Measurements from ENCODE around the gene SSH2. TPM values are rescaled to one million over a fixed set of nuclear protein-coding genes. Genes with fewer than 3 reads are reported as not detected.

SSH2 gene
- total RNA-seq, 1 experiment from 2014 or later, result 45.1 TPM

DNA sequence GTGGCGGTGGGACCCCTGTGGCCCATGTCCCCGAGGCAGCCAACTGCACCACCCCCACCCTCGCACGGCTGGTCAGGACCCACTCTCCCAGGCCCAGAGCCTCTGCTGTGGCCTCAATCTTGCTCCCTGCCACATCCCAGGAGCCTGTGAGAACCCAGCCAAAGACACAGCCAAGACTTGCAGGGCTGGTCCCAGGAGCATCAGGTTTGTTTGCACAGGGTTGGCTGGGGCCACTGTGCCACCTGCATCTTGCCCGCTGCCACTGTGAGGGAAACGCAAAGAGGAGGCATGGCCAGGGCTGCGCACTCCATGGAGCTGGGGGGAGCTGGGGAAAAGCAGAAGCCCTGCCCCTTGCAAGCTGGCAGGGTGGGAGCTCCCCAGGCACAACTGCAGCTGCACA lies 92.5 kb downstream of the SSH2 start:
- Histone ChIP-seq H3K9me3 (ENCODE audit: insufficient read depth, low read depth) (no peaks in the 10 kb centered on the region), H3K79me2 (ENCODE audit: low read depth) (no peaks in the 10 kb centered on the region), H3F3A (ENCODE audit: insufficient read depth, low read depth) (no peaks in the 10 kb centered on the region), H3K9me2 (ENCODE audit: insufficient read depth) (no peaks in the 10 kb centered on the region), H2AFZ (no peak overlapping the region), H3K27me3 (ENCODE audit: insufficient read depth, low read depth) (no peaks in the 10 kb centered on the region), H3K4me3 (no peak overlapping the region), H3K4me1 (replicated peaks; ENCODE audit: insufficient read depth) (peaks cover 17% of the 10 kb centered on the region; the same call in 1 of the 2 replicates), H3K27ac (no peak overlapping the region), H3K4me2 (no peak overlapping the region), H4K20me1 (ENCODE audit: insufficient read depth) (no peaks in the 10 kb centered on the region), H3K36me3 (ENCODE audit: low read depth) (no peaks in the 10 kb centered on the region)
- TF ChIP-seq EZH2 (IDR thresholded peaks at IDR 0.05; ENCODE audit: low read depth), result no peak
- TF ChIP-seq, protein P1, sequence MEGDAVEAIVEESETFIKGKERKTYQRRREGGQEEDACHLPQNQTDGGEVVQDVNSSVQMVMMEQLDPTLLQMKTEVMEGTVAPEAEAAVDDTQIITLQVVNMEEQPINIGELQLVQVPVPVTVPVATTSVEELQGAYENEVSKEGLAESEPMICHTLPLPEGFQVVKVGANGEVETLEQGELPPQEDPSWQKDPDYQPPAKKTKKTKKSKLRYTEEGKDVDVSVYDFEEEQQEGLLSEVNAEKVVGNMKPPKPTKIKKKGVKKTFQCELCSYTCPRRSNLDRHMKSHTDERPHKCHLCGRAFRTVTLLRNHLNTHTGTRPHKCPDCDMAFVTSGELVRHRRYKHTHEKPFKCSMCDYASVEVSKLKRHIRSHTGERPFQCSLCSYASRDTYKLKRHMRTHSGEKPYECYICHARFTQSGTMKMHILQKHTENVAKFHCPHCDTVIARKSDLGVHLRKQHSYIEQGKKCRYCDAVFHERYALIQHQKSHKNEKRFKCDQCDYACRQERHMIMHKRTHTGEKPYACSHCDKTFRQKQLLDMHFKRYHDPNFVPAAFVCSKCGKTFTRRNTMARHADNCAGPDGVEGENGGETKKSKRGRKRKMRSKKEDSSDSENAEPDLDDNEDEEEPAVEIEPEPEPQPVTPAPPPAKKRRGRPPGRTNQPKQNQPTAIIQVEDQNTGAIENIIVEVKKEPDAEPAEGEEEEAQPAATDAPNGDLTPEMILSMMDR (conservative IDR thresholded peaks at IDR 0.05), result no peak
- intact Hi-C loops (cut with micrococcal nuclease; ENCODE audit: unreplicated experiment), result no loop called here
- DNase-seq, result no peak
- POLR2A ChIA-PET (ENCODE audit: unreplicated experiment), result no interaction called here
- CTCF ChIA-PET, result interaction anchor here (0.6 kb wide), 1 partner anchor 1048 kb away, joined by 6 read pairs; no protein-coding TSS in a partner anchor
- no TSS peak for BruUV-seq (replicated peaks)

DNA sequence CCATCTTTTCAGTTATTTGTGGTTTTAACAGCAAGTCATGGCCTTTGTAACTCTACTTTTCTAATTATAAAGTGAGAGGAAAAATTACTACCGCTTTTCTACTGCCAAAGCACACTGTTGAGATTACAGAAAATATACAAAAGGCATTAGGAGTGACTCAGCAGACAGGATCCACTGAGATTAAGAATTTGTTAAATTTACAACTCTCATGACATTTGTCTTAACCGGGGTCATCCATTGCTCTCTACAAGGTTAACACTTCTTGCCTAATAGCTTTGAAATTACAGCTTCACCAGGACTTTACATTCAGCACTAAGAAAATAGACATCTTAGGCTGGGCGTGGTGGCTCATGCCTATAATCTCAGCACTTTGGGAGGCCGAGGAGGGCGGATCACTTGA lies 93.4 kb downstream of the SSH2 start:
- Histone ChIP-seq H3K27me3 (ENCODE audit: insufficient read depth, low read depth) (no peaks in the 10 kb centered on the region), H3K27ac (no peak overlapping the region), H3F3A (ENCODE audit: insufficient read depth, low read depth) (no peaks in the 10 kb centered on the region), H3K9me2 (ENCODE audit: insufficient read depth) (no peaks in the 10 kb centered on the region), H3K4me1 (replicated peaks; ENCODE audit: insufficient read depth) (peaks cover 17% of the 10 kb centered on the region; the same call in 1 of the 2 replicates), H3K79me2 (ENCODE audit: low read depth) (no peaks in the 10 kb centered on the region), H3K4me3 (no peak overlapping the region), H3K9me3 (ENCODE audit: insufficient read depth, low read depth) (no peaks in the 10 kb centered on the region), H4K20me1 (ENCODE audit: insufficient read depth) (no peaks in the 10 kb centered on the region), H3K36me3 (ENCODE audit: low read depth) (no peaks in the 10 kb centered on the region), H3K4me2 (no peak overlapping the region), H2AFZ (no peak overlapping the region)
- CTCF ChIA-PET, result interaction anchor here (0.7 kb wide), 1 partner anchor 94 kb away, joined by 3 read pairs; no protein-coding TSS in a partner anchor
- no peak for DNase-seq
- BruUV-seq (replicated peaks), result no TSS peak
- TF ChIP-seq EZH2 (IDR thresholded peaks at IDR 0.05; ENCODE audit: low read depth), result no peak
- TF ChIP-seq, protein P1 (conservative IDR thresholded peaks at IDR 0.05), result no peak
- POLR2A ChIA-PET (ENCODE audit: unreplicated experiment), result no interaction called here
- intact Hi-C loops (cut with micrococcal nuclease; ENCODE audit: unreplicated experiment), result no loop called here

- Histone ChIP-seq H3K4me1 (replicated peaks; ENCODE audit: insufficient read depth) (peaks cover 17% of the 10 kb centered on the region; the same call in 1 of the 2 replicates), H3K36me3 (ENCODE audit: low read depth) (no peaks in the 10 kb centered on the region), H3K9me3 (ENCODE audit: insufficient read depth, low read depth) (no peaks in the 10 kb centered on the region), H3K9me2 (ENCODE audit: insufficient read depth) (no peaks in the 10 kb centered on the region), H3K27me3 (ENCODE audit: insufficient read depth, low read depth) (no peaks in the 10 kb centered on the region), H3K79me2 (ENCODE audit: low read depth) (no peaks in the 10 kb centered on the region), H3K4me2 (no peak overlapping the region), H4K20me1 (ENCODE audit: insufficient read depth) (no peaks in the 10 kb centered on the region), H3K4me3 (no peak overlapping the region), H3F3A (ENCODE audit: insufficient read depth, low read depth) (no peaks in the 10 kb centered on the region), H2AFZ (no peak overlapping the region), H3K27ac (no peak overlapping the region)
- CTCF ChIA-PET, result interaction anchor here (0.7 kb wide), 1 partner anchor 189 kb away, joined by 5 read pairs; no protein-coding TSS in a partner anchor
- TF ChIP-seq EZH2 (IDR thresholded peaks at IDR 0.05; ENCODE audit: low read depth), result no peak
- TF ChIP-seq, protein P1 (conservative IDR thresholded peaks at IDR 0.05), result no peak
- BruUV-seq (replicated peaks), result no TSS peak
- DNase-seq, result no peak
- POLR2A ChIA-PET (ENCODE audit: unreplicated experiment), result interaction anchor here (0.6 kb wide), 1 partner anchor 84 kb away, joined by 3 read pairs; no protein-coding TSS in a partner anchor
- intact Hi-C loops (cut with micrococcal nuclease; ENCODE audit: unreplicated experiment), result no loop called here
Observed at GRCh38 chr17:29835435-29836351, 94.3 kb downstream of the SSH2 start.
